GM10266 (cell line): ENCODE data around the gene C9orf43.

Source experiments
- DNase-seq: peaks from one replicate; pipeline ENCODE4 v3.0.0; 2012; ENCODE audit errors: extremely low spot score
- CTCF ChIP-seq: IDR thresholded peaks from 2 replicates; pipeline ENCODE4 v1.5.1; 2012; ENCODE audit warnings: mild to moderate bottlenecking, low read depth; ENCODE audit not compliant: control insufficient read depth, insufficient read depth; ENCODE audit errors: missing control alignments

C9orf43 gene

GRCh38 chr9:113393281-113393680, 17.3 kb upstream of the C9orf43 start:
- no peak for DNase-seq
- TF ChIP-seq CTCF, result no peak

GRCh38 chr9:113395000-113395861, 15.3 kb upstream of the C9orf43 start:
- no peak for DNase-seq
- TF ChIP-seq CTCF, result no peak

- no peak for DNase-seq
- TF ChIP-seq CTCF, result no peak
Measured at GRCh38 chr9:113397203-113397631, 13.3 kb upstream of the C9orf43 start.

GRCh38 chr9:113398796-113399195, 11.8 kb upstream of the C9orf43 start:
- TF ChIP-seq CTCF, result no peak
- DNase-seq, result no peak

GRCh38 chr9:113399646-113400200, 10.8 kb upstream of the C9orf43 start:
- no peak for TF ChIP-seq CTCF
- no peak for DNase-seq

GRCh38 chr9:113401027-113401792, 9.3 kb upstream of the C9orf43 start, which contains the start of gene ALAD:
TSS of gene ALAD (minus strand) at chr9:113401284. CDS start at chr9:113393559, 7,725 bp downstream.
- peak; percentile 97 for DNase-seq
- TF ChIP-seq CTCF, result peak; percentile 93
